Natural killer cell (primary cell): Measurements from ENCODE around the gene PXMP4. TPM values are rescaled to one million over a fixed set of nuclear protein-coding genes. Genes with fewer than 3 reads are reported as not detected.

Experiments used
- ATAC-seq, 3 donors: fragments of 150-1000 bp in 2 of 3; fragments of 200-7000 bp in 1 of 3; cut with Tn5 transposase; 1 replicate in 1 of 3; 2 replicates in 2 of 3; pipeline ENCODE4 v1.10.0; 2021; ENCODE audit warnings: mild to moderate bottlenecking in 2 of 3, moderate library complexity in 2 of 3
- DNase-seq, 2 donors: peaks; one replicate each; pipeline versions ENCODE4 v3.0.0 to v3.0.0-alpha.2; 2013 to 2021; ENCODE audit warnings: mixed read lengths in 1 of 2
- H3K27ac ChIP-seq: one replicate; pipeline ENCODE4 v1.5.1; 2013; ENCODE audit warnings: mild to moderate bottlenecking, low read length
- H3K27me3 ChIP-seq: one replicate; pipeline ENCODE4 v1.6.1; 2013; ENCODE audit warnings: low read length; ENCODE audit not compliant: control insufficient read depth, insufficient read depth
- H3K36me3 ChIP-seq: one replicate; pipeline ENCODE4 v1.6.1; 2013; ENCODE audit warnings: low read length; ENCODE audit not compliant: control insufficient read depth, insufficient read depth
- H3K4me1 ChIP-seq: one replicate; pipeline ENCODE4 v1.6.1; 2013; ENCODE audit warnings: low read length; ENCODE audit not compliant: control insufficient read depth, insufficient read depth
- H3K4me3 ChIP-seq: one replicate; pipeline ENCODE4 v1.5.1; 2013; ENCODE audit warnings: low read length
- H3K9me3 ChIP-seq: one replicate; pipeline ENCODE4 v1.6.1; 2013; ENCODE audit warnings: low read length; ENCODE audit not compliant: control insufficient read depth, insufficient read depth
- H3K27ac Mint-ChIP-seq, 2 donors: one replicate each; pipeline ENCODE4 v1.8.0; 2022; ENCODE audit warnings: mild to moderate bottlenecking in 2 of 2, mixed read lengths in 2 of 2, moderate library complexity in 1 of 2
- H3K27me3 Mint-ChIP-seq, 2 donors: one replicate each; pipeline ENCODE4 v1.8.0; 2022; ENCODE audit warnings: low read depth in 2 of 2, mixed read lengths in 2 of 2
- H3K36me3 Mint-ChIP-seq: one replicate; pipeline ENCODE4 v1.8.0; 2022; ENCODE audit warnings: mixed read lengths
- H3K4me1 Mint-ChIP-seq, 2 donors: one replicate each; pipeline ENCODE4 v1.8.0; 2022; ENCODE audit warnings: mixed read lengths in 2 of 2
- H3K4me3 Mint-ChIP-seq: one replicate; pipeline ENCODE4 v1.8.0; 2022; ENCODE audit warnings: mild to moderate bottlenecking, moderate library complexity, mixed read lengths
- H3K9me3 Mint-ChIP-seq, 2 donors: one replicate each; pipeline ENCODE4 v1.8.0; 2022; ENCODE audit warnings: mixed read lengths in 2 of 2
- CTCF ChIP-seq: fragments of 200-600 bp; IDR thresholded peaks from one replicate; pipeline ENCODE4 v1.8.0; 2022; ENCODE audit warnings: antibody characterized with exemption
- WGBS: methylation state at CpG from one replicate; pipeline ENCODE4 v1.1.7; 2013; ENCODE audit warnings: missing lambda C conversion rate; ENCODE audit not compliant: insufficient coverage; 5-methylcytosine and 5-hydroxymethylcytosine counted together
- intact Hi-C: fragments of 100-400 bp; cut with micrococcal nuclease; formaldehyde crosslinking; loops from one replicate; pipeline ENCODE4 v1.14.2; 2022
- total RNA-seq, 4 donors: library from RNA; stranded (reverse); fragments of 120-200 nt in 1 of 4; gene quantifications; one replicate each; pipeline versions ENCODE4 v1.2.3 to v1.2.4, GENCODE V29; 2013 to 2022

The PXMP4 gene
- total RNA-seq, 3 donors from 2014 or later (not counting 1 experiment from before 2014, with no cell fraction given), result 4.7 to 6.6 (median 6.2) TPM

- H3K4me3 Mint-ChIP-seq, result no peak overlapping the region
- Histone ChIP-seq H3K4me3 (no peak overlapping the region), H3K4me1 (no peaks in the 10 kb centered on the region), H3K36me3 (peaks cover 2% of the 10 kb centered on the region), H3K27me3 (no peaks in the 10 kb centered on the region), H3K9me3 (no peaks in the 10 kb centered on the region), H3K27ac (no peak overlapping the region)
- DNase-seq, result no peak
- H3K27me3 Mint-ChIP-seq, result no peaks in the 10 kb centered on the region
- intact Hi-C loops, result no loop called here
- 97% methylated on average over 14 of the region's 14 CpGs for WGBS
- no peaks in the 10 kb centered on the region for H3K9me3 Mint-ChIP-seq
- no peak overlapping the region for H3K27ac Mint-ChIP-seq
- H3K36me3 Mint-ChIP-seq, result no peaks in the 10 kb centered on the region
- no peaks in the 10 kb centered on the region for H3K4me1 Mint-ChIP-seq
- ATAC-seq, result no peak
- TF ChIP-seq CTCF, result no peak
Observed at GRCh38 chr20:33744773-33745385, 24.8 kb upstream of the PXMP4 start.

- peaks cover 2% of the 10 kb centered on the region for H3K36me3 ChIP-seq
- no peaks in the 10 kb centered on the region for H3K4me1 ChIP-seq
- Mint-ChIP-seq H3K9me3 (no peaks in the 10 kb centered on the region), H3K4me1 (no peaks in the 10 kb centered on the region), H3K36me3 (no peaks in the 10 kb centered on the region), H3K27me3 (no peaks in the 10 kb centered on the region), H3K27ac (no peak overlapping the region), H3K4me3 (no peak overlapping the region)
- intact Hi-C loops, result no loop called here
- 91% methylated on average over 3 of the region's 3 CpGs for WGBS
- no peak overlapping the region for H3K27ac ChIP-seq
- no peaks in the 10 kb centered on the region for H3K9me3 ChIP-seq
- DNase-seq (no peak), ATAC-seq (no peak)
- H3K27me3 ChIP-seq, result no peaks in the 10 kb centered on the region
- TF ChIP-seq CTCF, result no peak
- no peak overlapping the region for H3K4me3 ChIP-seq
Observed at GRCh38 chr20:33744181-33744580, 24.1 kb upstream of the PXMP4 start.

GRCh38 chr20:33740189-33740588 lies 20.1 kb upstream of the PXMP4 start:
- H3K4me3 Mint-ChIP-seq, result no peak overlapping the region
- intact Hi-C loops, result no loop called here
- no peak for DNase-seq

More at GRCh38 chr20:33740189-33740588, 20.1 kb upstream of the PXMP4 start:
- Mint-ChIP-seq H3K27me3 (no peaks in the 10 kb centered on the region), H3K9me3 (peaks cover 4 to 8% of the 10 kb centered on the region in 2 donors), H3K4me1 (no peaks in the 10 kb centered on the region), H3K27ac (no peak overlapping the region), H3K36me3 (no peaks in the 10 kb centered on the region)
- TF ChIP-seq CTCF, result no peak
- Histone ChIP-seq H3K27me3 (no peaks in the 10 kb centered on the region), H3K36me3 (no peaks in the 10 kb centered on the region), H3K9me3 (peaks cover 10% of the 10 kb centered on the region), H3K27ac (no peak overlapping the region), H3K4me3 (no peak overlapping the region), H3K4me1 (no peaks in the 10 kb centered on the region)
- WGBS, result 95% methylated on average over 1 of the region's 1 CpG
- ATAC-seq, result no peak
